IMR-90 (cell line): ENCODE results near the gene GUCY2D.

Source experiments
- BHLHE40 ChIP-seq: fragments of 150-350 bp; IDR thresholded peaks from 2 replicates; pipeline ENCODE4 v1.6.1; 2016; ENCODE audit warnings: mild to moderate bottlenecking, low read depth, low read length
- CEBPB ChIP-seq: IDR thresholded peaks from 2 replicates; pipeline ENCODE4 v1.6.1; 2012; ENCODE audit warnings: low read depth, low read length, improper control_type of control experiment
- CHD1 ChIP-seq: IDR thresholded peaks from 2 replicates; pipeline ENCODE4 v1.6.1; 2012; ENCODE audit warnings: low read depth, low read length, improper control_type of control experiment
- CTCF ChIP-seq: conservative IDR thresholded peaks from 2 replicates; pipeline ENCODE4 v1.5.1; 2012; ENCODE audit warnings: mild to moderate bottlenecking, low read depth, low read length, improper control_type of control experiment
- ELK1 ChIP-seq: fragments of 150-350 bp; IDR thresholded peaks from 2 replicates; pipeline ENCODE4 v1.6.1; 2016; ENCODE audit warnings: low read depth, mild to moderate bottlenecking, low read length, moderate library complexity, borderline replicate concordance
- FOS ChIP-seq: fragments of 150-350 bp; IDR thresholded peaks from 2 replicates; pipeline ENCODE4 v1.6.1; 2016; ENCODE audit warnings: low read depth, low read length
- MAFK ChIP-seq: IDR thresholded peaks from 2 replicates; pipeline ENCODE4 v1.6.1; 2012; ENCODE audit warnings: low read depth, low read length, improper control_type of control experiment
- MAZ ChIP-seq: IDR thresholded peaks from 2 replicates; pipeline ENCODE4 v1.6.1; 2012; ENCODE audit warnings: low read depth, mild to moderate bottlenecking, low read length, improper control_type of control experiment, moderate library complexity, borderline replicate concordance
- POLR2A ChIP-seq: IDR thresholded peaks from 2 replicates; pipeline ENCODE4 v1.6.1; 2012; ENCODE audit warnings: mild to moderate bottlenecking, low read depth, low read length
- RAD21 ChIP-seq: IDR thresholded peaks from 2 replicates; pipeline ENCODE4 v1.6.1; 2012; ENCODE audit warnings: low read length, improper control_type of control experiment
- RCOR1 ChIP-seq: IDR thresholded peaks from 2 replicates; pipeline ENCODE4 v1.6.1; 2012; ENCODE audit warnings: mild to moderate bottlenecking, low read length, improper control_type of control experiment; ENCODE audit not compliant: insufficient replicate concordance
- RFX5 ChIP-seq: IDR thresholded peaks from 2 replicates; pipeline ENCODE4 v1.8.0; 2012; ENCODE audit warnings: low read depth, mild to moderate bottlenecking, low read length, moderate library complexity
- SMC3 ChIP-seq: fragments of 150-350 bp; IDR thresholded peaks from 2 replicates; pipeline ENCODE4 v1.6.1; 2016; ENCODE audit warnings: low read depth, mild to moderate bottlenecking, antibody characterized with exemption, low read length, moderate library complexity
- USF2 ChIP-seq: fragments of 150-350 bp; IDR thresholded peaks from 2 replicates; pipeline ENCODE4 v1.6.1; 2017; ENCODE audit warnings: mild to moderate bottlenecking, antibody characterized with exemption, low read length, low read depth

GRCh38 chr17:8048236-8048635 is 45.8 kb downstream of the GUCY2D start:
- TF ChIP-seq RAD21 (no peak), POLR2A (no peak), USF2 (no peak), CHD1 (no peak), CTCF (no peak), ELK1 (no peak), RCOR1 (no peak), RFX5 (no peak), CEBPB (no peak), MAFK (no peak), SMC3 (no peak), BHLHE40 (no peak), FOS (no peak), MAZ (no peak)
